Activated CD4-positive, alpha-beta T cell treated with anti-CD3 and anti-CD28 coated beads, Interleukin-2, amount 50 U/mL, for 1 hour (primary cell): Measurements from ENCODE around the gene HYCC1.
"Not testable (repeated sequence)": the region's sequence is repeated elsewhere in the genome, so short reads cannot be mapped to it uniquely, and the experiment has no call there.

Experiments used
- DNase-seq: peaks from one replicate; pipeline ENCODE4 v3.0.0-alpha.2; 2020

HYCC1 gene

DNA sequence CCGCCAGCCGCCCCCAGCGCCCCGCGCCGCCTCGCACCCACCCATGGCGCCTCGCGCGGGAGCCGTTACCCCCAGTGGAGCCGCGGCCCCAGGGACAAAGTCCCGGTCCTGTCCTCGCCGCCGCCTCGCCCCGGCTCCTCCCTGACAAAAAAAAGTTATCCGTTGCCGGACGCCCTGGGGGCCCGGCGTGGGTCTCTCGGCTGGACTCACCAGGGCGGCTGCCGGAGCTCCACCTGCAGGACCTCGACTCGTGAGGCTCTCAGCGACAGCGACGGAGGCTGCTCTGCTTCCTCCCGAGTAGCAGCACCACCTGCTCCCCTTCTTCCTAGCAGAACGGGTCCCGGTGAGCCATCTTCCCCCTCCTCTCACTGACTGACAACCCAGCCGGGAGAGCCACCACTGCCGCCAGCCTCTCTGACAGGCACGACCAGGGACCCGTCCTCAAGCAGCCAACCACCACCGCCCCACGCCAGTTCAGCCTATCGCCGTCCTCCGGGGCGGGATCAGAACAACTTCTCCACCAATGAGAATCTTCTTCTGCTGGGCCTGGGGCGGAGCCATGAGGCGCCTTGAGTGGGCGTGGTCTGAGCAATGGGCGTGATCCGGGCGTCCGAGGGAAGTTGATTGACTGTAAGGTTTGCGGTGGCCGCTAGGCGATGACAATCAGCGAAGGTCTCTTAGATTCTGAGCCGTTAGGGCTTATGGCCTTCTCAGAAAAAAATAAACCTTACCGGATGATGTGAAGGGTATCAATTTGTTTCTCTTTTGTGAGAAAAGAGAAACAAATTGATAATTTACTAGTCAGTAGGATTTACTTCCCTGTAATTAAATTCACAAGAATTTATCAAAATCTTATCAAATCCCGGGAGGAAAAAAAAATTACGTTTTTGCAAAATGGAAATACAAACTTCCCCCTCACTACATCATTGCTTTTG lies at the start of gene HYCC1:
HYCC1 (minus strand) TSS at position 416 of the 935 bp plus-strand sequence. CDS start 23,019 bp downstream, outside the sequence.
- DNase-seq: peak; percentile 98

- DNase-seq: no peak
Observed at GRCh38 chr7:23062452-23062851, 48.5 kb upstream of the HYCC1 start.

DNA sequence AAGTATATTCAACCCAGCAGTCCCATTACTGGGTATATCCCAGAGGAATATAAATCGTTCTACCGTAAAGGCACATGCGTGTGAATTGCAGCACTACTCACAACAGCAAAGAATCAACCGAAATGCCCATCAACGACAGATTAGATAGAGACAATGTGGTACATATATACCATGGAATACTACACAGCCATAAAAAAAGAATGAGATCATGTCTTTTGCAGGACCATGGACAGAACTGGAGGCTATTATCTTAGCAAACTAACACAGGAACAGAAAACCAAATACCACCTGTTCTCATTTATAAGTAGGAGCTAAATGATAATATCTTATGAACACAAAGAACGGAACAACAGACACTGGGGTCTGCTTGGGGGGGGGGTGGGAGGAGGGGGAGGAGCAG lies 47.4 kb upstream of the HYCC1 start:
- DNase-seq: no peak

- no peak for DNase-seq
Observed at GRCh38 chr7:23058408-23059096, 44.6 kb upstream of the HYCC1 start.

- peak; percentile 42 for DNase-seq
Observed at GRCh38 chr7:23055582-23056178, 41.8 kb upstream of the HYCC1 start.

GRCh38 chr7:23051124-23051485 lies 37.2 kb upstream of the HYCC1 start:
- not testable (repeated sequence) for DNase-seq

GRCh38 chr7:23046336-23046735 lies 32.4 kb upstream of the HYCC1 start:
- not testable (repeated sequence) for DNase-seq

DNA sequence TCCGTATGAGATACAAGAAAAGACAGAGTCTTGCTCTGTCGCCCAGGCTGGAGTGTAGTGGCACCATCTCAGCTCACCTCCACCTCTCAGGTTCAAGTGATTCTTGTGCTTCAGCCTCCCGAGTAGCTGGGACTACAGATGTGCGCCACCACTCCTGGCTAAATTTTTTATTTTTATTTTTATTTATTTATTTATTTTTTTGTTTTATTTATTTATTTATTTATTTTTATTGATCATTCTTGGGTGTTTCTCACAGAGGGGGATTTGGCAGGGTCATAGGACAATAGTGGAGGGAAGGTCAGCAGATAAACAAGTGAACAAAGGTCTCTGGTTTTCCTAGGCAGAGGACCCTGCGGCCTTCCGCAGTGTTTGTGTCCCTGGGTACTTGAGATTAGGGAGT lies 31.2 kb upstream of the HYCC1 start:
- DNase-seq: not testable (repeated sequence)

DNA sequence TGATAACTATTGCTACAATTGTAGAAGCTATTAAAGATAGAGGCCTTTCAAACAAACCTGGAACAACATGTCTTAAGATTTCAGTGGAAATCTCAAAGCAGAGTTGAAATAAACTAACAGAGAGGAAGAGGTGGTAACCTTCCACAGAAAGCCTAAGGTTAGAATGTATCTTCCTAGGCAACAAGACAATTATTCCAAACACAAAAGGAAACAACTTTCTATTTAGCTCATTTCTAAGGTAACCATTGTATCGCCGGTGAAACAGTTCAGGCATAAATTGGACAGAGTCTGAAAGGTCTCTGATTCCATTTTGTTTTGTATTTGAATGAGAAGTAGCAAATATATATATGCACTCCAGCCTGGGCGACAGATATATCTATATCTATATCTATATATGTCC lies 30.7 kb upstream of the HYCC1 start:
- DNase-seq: no peak

GRCh38 chr7:23043441-23043840 lies 29.5 kb upstream of the HYCC1 start:
- no peak for DNase-seq

DNA sequence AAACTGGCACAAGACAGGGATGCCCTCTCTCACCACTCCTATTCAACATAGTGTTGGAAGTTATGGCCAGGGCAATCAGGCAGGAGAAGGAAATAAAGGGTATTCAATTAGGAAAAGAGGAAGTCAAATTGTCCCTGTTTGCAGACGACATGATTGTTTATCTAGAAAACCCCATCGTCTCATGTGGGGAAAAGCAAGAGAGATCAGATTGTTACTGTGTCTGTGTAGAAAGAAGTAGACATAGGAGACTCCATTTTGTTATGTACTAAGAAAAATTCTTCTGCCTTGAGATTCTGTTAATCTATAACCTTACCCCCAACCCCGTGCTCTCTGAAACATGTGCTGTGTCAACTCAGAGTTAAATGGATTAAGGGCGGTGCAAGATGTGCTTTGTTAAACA lies 25.7 kb upstream of the HYCC1 start:
- not testable (repeated sequence) for DNase-seq

GRCh38 chr7:23035542-23036371 lies 21.8 kb upstream of the HYCC1 start:
- not testable (repeated sequence) for DNase-seq

- no peak for DNase-seq
Observed at GRCh38 chr7:23027261-23027660, 13.3 kb upstream of the HYCC1 start.

DNA sequence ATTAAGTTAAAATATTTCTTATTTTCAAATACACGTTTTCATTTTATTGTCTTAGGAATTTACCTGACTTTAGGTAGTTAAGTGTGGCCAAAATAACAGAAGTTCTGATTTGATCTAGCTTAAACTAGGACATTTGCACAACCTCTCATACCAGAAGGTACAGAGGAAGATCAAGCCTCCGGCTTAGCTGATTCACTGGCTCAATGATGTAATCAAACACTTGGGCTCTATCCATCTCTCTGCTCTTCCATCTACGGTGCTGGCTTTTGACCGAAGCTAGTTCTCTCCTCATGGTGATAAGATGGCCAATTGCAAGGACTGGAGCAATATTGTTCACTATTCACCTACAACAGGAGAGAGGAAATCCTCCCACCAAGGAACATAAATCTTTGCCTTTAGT lies 12.2 kb upstream of the HYCC1 start:
- DNase-seq: no peak

DNA sequence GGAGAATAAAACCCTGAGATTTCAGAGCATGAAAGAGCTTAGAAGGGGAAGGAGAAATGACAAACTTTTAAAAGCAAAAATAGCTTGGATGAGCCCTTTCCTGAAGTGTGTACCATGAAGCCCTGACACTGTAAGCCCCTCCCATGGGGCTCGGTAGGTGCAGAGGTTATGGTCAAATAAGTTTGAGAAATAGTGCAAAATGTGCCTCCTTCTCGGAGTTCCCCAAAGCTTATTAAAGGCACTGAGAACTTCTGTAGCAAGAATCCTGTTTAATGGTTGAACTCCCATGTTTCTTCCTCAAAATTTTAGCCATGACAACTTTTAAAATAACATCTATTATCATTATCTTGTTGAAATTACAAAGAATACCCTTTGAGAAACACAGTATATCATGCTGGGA lies 10.5 kb upstream of the HYCC1 start:
- DNase-seq: no peak

- DNase-seq: no peak
Observed at GRCh38 chr7:23022851-23023250, 8.9 kb upstream of the HYCC1 start.

- DNase-seq: no peak
Observed at GRCh38 chr7:23022258-23022769, 8.4 kb upstream of the HYCC1 start.

GRCh38 chr7:23021596-23021995 lies 7.7 kb upstream of the HYCC1 start:
- no peak for DNase-seq

- DNase-seq: no peak
Observed at GRCh38 chr7:23020742-23021401, 6.9 kb upstream of the HYCC1 start.

- DNase-seq: no peak
Observed at GRCh38 chr7:23018750-23019149, 4.8 kb upstream of the HYCC1 start.

- DNase-seq: no peak
Observed at GRCh38 chr7:23017309-23017708, 3.4 kb upstream of the HYCC1 start.
